GM13976 (cell line): ENCODE data around the gene AARS1.
"Not testable (repeated sequence)": the region's sequence is repeated elsewhere in the genome, so short reads cannot be mapped to it uniquely, and the experiment has no call there.

Experiments
- DNase-seq: peaks from one replicate; pipeline ENCODE4 v3.0.0; 2012; ENCODE audit warnings: low spot score
- CTCF ChIP-seq: IDR thresholded peaks from 2 replicates; pipeline ENCODE4 v1.5.1; 2012; ENCODE audit warnings: borderline replicate concordance, mild to moderate bottlenecking; ENCODE audit not compliant: insufficient read depth; ENCODE audit errors: extremely low read depth, missing control alignments, control extremely low read depth
- in situ Hi-C: fragments of 300-500 bp; cut with MboI; formaldehyde crosslinking; loops from one replicate; pipeline ENCODE4 v1.12.0; 2022; ENCODE audit warnings: low sequenced_read_pairs, mixed read lengths, inconsistent platforms; ENCODE audit not compliant: unreplicated experiment

The AARS1 gene

GRCh38 chr16:70295634-70296033 lies 6.3 kb upstream of the AARS1 start:
- no peak for DNase-seq
- in situ Hi-C loops = no loop called here
- no peak for TF ChIP-seq CTCF

- DNase-seq = no peak
- in situ Hi-C loops = no loop called here
- TF ChIP-seq CTCF = no peak
Observed at GRCh38 chr16:70294385-70295025, 5.2 kb upstream of the AARS1 start.

- DNase-seq, in situ Hi-C loops: not testable (repeated sequence)
Observed at GRCh38 chr16:70292148-70292547, 2.8 kb upstream of the AARS1 start.

- in situ Hi-C loops = no loop called here
- TF ChIP-seq CTCF = no peak
- no peak for DNase-seq
Observed at GRCh38 chr16:70290949-70291519, 1.7 kb upstream of the AARS1 start.

- DNase-seq, in situ Hi-C loops: not testable (repeated sequence)
Observed at GRCh38 chr16:70287304-70287971, 1.9 kb downstream of the AARS1 start.

GRCh38 chr16:70276392-70276791 lies 12.9 kb downstream of the AARS1 start:
- TF ChIP-seq CTCF = no peak
- in situ Hi-C loops = no loop called here

GRCh38 chr16:70271696-70272095 lies 17.6 kb downstream of the AARS1 start:
- TF ChIP-seq CTCF = no peak
- in situ Hi-C loops = no loop called here
- no peak for DNase-seq

More at GRCh38 chr16:70276392-70276791, 12.9 kb downstream of the AARS1 start:
- no peak for DNase-seq
